HCT116 (cell line): Measurements from ENCODE around the gene PPTC7. TPM values are rescaled to one million over a fixed set of nuclear protein-coding genes. Genes with fewer than 3 reads are reported as not detected.

Experiments used
- ATAC-seq: fragments of 200-7000 bp; cut with Tn5 transposase; 2 replicates; pipeline ENCODE4 v1.9.1; 2020; ENCODE audit warnings: mild to moderate bottlenecking, moderate library complexity
- BruUV-seq: library from RNA; stranded (reverse); fragments of 400-500 nt; replicated peaks from 2 replicates; lab custom pipeline; 2021; lab: Mats Ljungman, UMichigan
- CTCF ChIA-PET: fragments of 300-600 bp; sonication (Branson Sonifier 250); formaldehyde crosslinking; loops from one replicate; lab custom pipeline; 2021; ENCODE audit warnings: antibody characterized with exemption; lab: Charles Lee
- POLR2A ChIA-PET: fragments of 300-600, 350-600 bp; sonication (Branson Sonifier 250); formaldehyde crosslinking; loops from one replicate; lab custom pipeline; 2021; ENCODE audit warnings: antibody characterized with exemption; lab: Charles Lee
- RAD21 ChIA-PET, 2 experiments: fragments of 300-600 bp; sonication (Branson Sonifier 250); formaldehyde crosslinking; loops; one replicate each; lab custom pipeline; 2023; ENCODE audit warnings: low total read pairs in 2 of 2; ENCODE audit not compliant: uncharacterized antibody in 2 of 2, unreplicated experiment in 2 of 2, low non-redundant PET in 1 of 2; lab: Charles Lee
- DNase-seq: peaks from one replicate; pipeline ENCODE4 v3.0.0-alpha.2; 2010; ENCODE audit warnings: low read depth, low spot score
- H2AFZ ChIP-seq: fragments of 200-600 bp; shearing (Covaris generic), sonication (generic); 2 replicates; pipeline ENCODE4 v1.6.1; 2017; ENCODE audit warnings: low read depth, mixed run types, mixed read lengths, antibody characterized with exemption, low read length; ENCODE audit not compliant: poor library complexity, severe bottlenecking
- H3K27ac ChIP-seq: 2 replicates; pipeline ENCODE4 v1.5.1; 2012; ENCODE audit warnings: low read depth, low read length
- H3K27me3 ChIP-seq: fragments of 200-600 bp; sonication (generic); 2 replicates; pipeline ENCODE4 v1.6.1; 2016; ENCODE audit warnings: mixed run types, low read length, mixed read lengths; ENCODE audit not compliant: insufficient read depth
- H3K36me3 ChIP-seq, 2 experiments: fragments of 200-500 bp in 1 of 2; fragments of 200-600 bp in 1 of 2; sonication (Bioruptor generic) in 1 of 2; sonication (generic) in 1 of 2; 2 replicates each; pipeline versions ENCODE4 v1.5.1 to v1.6.1; 2014 to 2016; ENCODE audit warnings: low read length in 2 of 2, inconsistent platforms in 1 of 2, mixed read lengths in 1 of 2, mixed run types in 1 of 2; ENCODE audit not compliant: insufficient read depth in 2 of 2, control insufficient read depth in 1 of 2
- H3K4me1 ChIP-seq, 2 experiments: fragments of 200-600 bp in 1 of 2; sonication (generic) in 1 of 2; 2 replicates each; pipeline versions ENCODE4 v1.5.1 to v1.6.1; 2012 to 2017; ENCODE audit warnings: low read length in 2 of 2, inconsistent platforms in 1 of 2, mild to moderate bottlenecking in 1 of 2, mixed read lengths in 1 of 2, mixed run types in 1 of 2, moderate library complexity in 1 of 2; ENCODE audit not compliant: insufficient read depth in 2 of 2, control insufficient read depth in 1 of 2
- H3K4me2 ChIP-seq: fragments of 200-600 bp; sonication (generic); 2 replicates; pipeline ENCODE4 v1.6.1; 2017; ENCODE audit warnings: mixed run types, low read length, mixed read lengths
- H3K4me3 ChIP-seq, 2 experiments: fragments of 200-600 bp in 1 of 2; sonication (generic) in 1 of 2; replicated peaks in 1 of 2; 2 replicates each; pipeline ENCODE4 v1.5.1; 2011 to 2016; ENCODE audit warnings: low read length in 2 of 2, control low read depth in 1 of 2, low read depth in 1 of 2, mild to moderate bottlenecking in 1 of 2, mixed read lengths in 1 of 2, mixed run types in 1 of 2
- H3K79me2 ChIP-seq: fragments of 200-600 bp; sonication (generic); 2 replicates; pipeline ENCODE4 v1.6.1; 2017; ENCODE audit warnings: mild to moderate bottlenecking, mixed run types, low read length, moderate library complexity, mixed read lengths; ENCODE audit not compliant: insufficient read depth
- H3K9ac ChIP-seq: fragments of 200-600 bp; sonication (generic); 2 replicates; pipeline ENCODE4 v1.6.1; 2016; ENCODE audit warnings: low read length, mixed read lengths
- H3K9me2 ChIP-seq: fragments of 200-600 bp; sonication (generic), shearing (Covaris generic); 2 replicates; pipeline ENCODE4 v1.6.1; 2017; ENCODE audit warnings: mixed run types, mild to moderate bottlenecking, moderate library complexity; ENCODE audit not compliant: insufficient read depth
- H3K9me3 ChIP-seq, 2 experiments: fragments of 200-500 bp in 1 of 2; fragments of 200-600 bp in 1 of 2; sonication (Bioruptor generic) in 1 of 2; sonication (generic) in 1 of 2; 2 replicates each; pipeline ENCODE4 v1.6.1; 2014 to 2017; ENCODE audit warnings: low read length in 2 of 2, mixed read lengths in 2 of 2, inconsistent platforms in 1 of 2, low read depth in 1 of 2, mild to moderate bottlenecking in 1 of 2, mixed run types in 1 of 2, moderate library complexity in 1 of 2; ENCODE audit not compliant: control insufficient read depth in 1 of 2, insufficient read depth in 1 of 2
- H4K20me1 ChIP-seq: fragments of 200-600 bp; sonication (generic), shearing (Covaris generic); 2 replicates; pipeline ENCODE4 v1.6.1; 2017; ENCODE audit warnings: mixed run types, mild to moderate bottlenecking, moderate library complexity; ENCODE audit not compliant: insufficient read depth
- CTCF ChIP-seq, 3 experiments: fragments of 200-600 bp in 1 of 3; sonication (generic) in 1 of 3; IDR thresholded peaks in 2 of 3; conservative IDR thresholded peaks in 1 of 3; 2 replicates each; pipeline ENCODE4 v1.5.1; 2012 to 2017; ENCODE audit warnings: low read depth in 2 of 3, low read length in 2 of 3, antibody characterized with exemption in 1 of 3, borderline replicate concordance in 1 of 3, control low read depth in 1 of 3, mild to moderate bottlenecking in 1 of 3, mixed read lengths in 1 of 3, mixed run types in 1 of 3, moderate library complexity in 1 of 3; ENCODE audit not compliant: insufficient read depth in 1 of 3
- EGR1 ChIP-seq: IDR thresholded peaks from 2 replicates; pipeline ENCODE4 v1.6.1; 2012; ENCODE audit warnings: low read depth
- ELF1 ChIP-seq: IDR thresholded peaks from 2 replicates; pipeline ENCODE4 v1.6.1; 2012; ENCODE audit warnings: low read depth, borderline replicate concordance
- EZH2phosphoT487 ChIP-seq: fragments of 200-600 bp; IDR thresholded peaks from 2 replicates; pipeline ENCODE4 v1.6.1; 2018; ENCODE audit warnings: antibody characterized with exemption, borderline replicate concordance
- JUND ChIP-seq: IDR thresholded peaks from 2 replicates; pipeline ENCODE4 v1.6.1; 2012
- MAX ChIP-seq: IDR thresholded peaks from 2 replicates; pipeline ENCODE4 v1.6.1; 2012
- SIN3A ChIP-seq: IDR thresholded peaks from 2 replicates; pipeline ENCODE4 v1.6.1; 2012; ENCODE audit warnings: low read depth
- SP1 ChIP-seq: IDR thresholded peaks from 2 replicates; pipeline ENCODE4 v1.6.1; 2012; ENCODE audit warnings: low read depth
- ZBTB33 ChIP-seq: IDR thresholded peaks from 2 replicates; pipeline ENCODE4 v1.6.1; 2011; ENCODE audit warnings: mild to moderate bottlenecking, low read length, moderate library complexity; ENCODE audit not compliant: insufficient replicate concordance; ENCODE audit errors: extremely low read depth
- intact Hi-C: fragments of 100-400 bp; cut with micrococcal nuclease; formaldehyde crosslinking; loops from 2 replicates; pipeline ENCODE4 v1.10.0; 2022
- total RNA-seq: library from RNA; stranded (reverse); gene quantifications from one replicate; pipeline ENCODE4 v1.2.1, GENCODE V29; 2021; ENCODE audit not compliant: unreplicated experiment

The PPTC7 gene
- total RNA-seq, 1 experiment from 2014 or later = 25.2 TPM

DNA sequence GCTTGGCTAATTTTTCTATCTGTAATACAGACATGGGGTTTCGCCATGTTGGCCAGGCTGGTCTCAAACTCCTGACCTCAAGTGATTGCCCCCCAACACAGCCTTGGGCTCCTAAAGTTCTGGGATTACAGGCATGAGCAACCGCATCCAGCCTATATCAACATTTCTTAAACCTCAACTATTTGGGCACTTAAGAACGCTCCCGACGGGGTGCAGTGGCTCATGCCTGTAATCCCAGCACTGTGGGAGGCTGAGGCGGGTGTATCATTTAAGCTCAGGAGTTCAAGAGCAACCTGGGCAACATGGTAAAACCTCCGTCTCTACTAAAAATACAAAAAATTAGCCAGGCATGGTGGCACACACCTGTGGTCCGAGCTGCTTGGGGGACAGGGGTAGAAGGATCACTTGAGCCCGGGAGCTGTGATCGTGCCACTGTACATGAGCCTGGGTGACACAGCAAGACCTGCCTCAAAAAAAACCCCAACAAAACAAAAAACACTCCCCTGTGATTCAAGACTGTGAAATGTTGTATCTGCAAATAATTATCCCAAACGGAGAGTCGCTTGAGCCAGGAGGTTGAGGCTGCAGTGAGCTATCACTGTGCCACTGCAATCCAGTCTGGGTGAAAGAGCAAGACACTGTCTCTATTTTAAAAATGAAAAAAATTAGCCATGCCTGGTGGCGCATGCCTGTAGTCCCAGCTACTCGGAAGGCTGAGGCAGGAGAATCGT lies 21.5 kb downstream of the PPTC7 start:
- ChIA-PET CTCF (no interaction called here), RAD21 (no interaction called here), POLR2A (interaction anchor here (0.6 kb wide), 1 partner anchor 14 kb away, joined by 4 read pairs; no protein-coding TSS in a partner anchor)
- H4K20me1 ChIP-seq = peaks cover 11% of the 10 kb centered on the region; the same call in 1 of the 2 replicates
- H3K27ac ChIP-seq = no peak overlapping the region
- H3K9me2 ChIP-seq = no peaks in the 10 kb centered on the region
- H3K79me2 ChIP-seq = peaks cover 98% of the 10 kb centered on the region
- TF ChIP-seq ZBTB33 (no peak), CTCF (IDR thresholded peaks at IDR 0.05 in 2 of 3, conservative IDR thresholded peaks at IDR 0.05 in 1 of 3; ENCODE audit: borderline replicate concordance in 1 of 3, insufficient read depth in 1 of 3, low read depth in 2 of 3, low read length in 2 of 3) (no peak), EGR1 (no peak), MAX (no peak), ELF1 (no peak), SP1 (no peak), SIN3A (no peak), JUND (no peak), EZH2phosphoT487 (no peak)
- no peak overlapping the region for H3K4me3 ChIP-seq
- H3K9ac ChIP-seq = no peak overlapping the region
- H2AFZ ChIP-seq = no peak overlapping the region
- H3K27me3 ChIP-seq = no peaks in the 10 kb centered on the region
- no TSS peak for BruUV-seq
- intact Hi-C loops = no loop called here
- H3K9me3 ChIP-seq = no peaks in the 10 kb centered on the region
- ATAC-seq = no peak
- DNase-seq = no peak
- H3K4me2 ChIP-seq = no peak overlapping the region
- H3K36me3 ChIP-seq = no peaks in the 10 kb centered on the region
- H3K4me1 ChIP-seq = peaks cover 2 to 28% of the 10 kb centered on the region in 2 experiments; a peak in 2 of 4 replicates
